HEK293 (cell line): ENCODE data around the gene DCUN1D2.

Experiments
- CTCF ChIA-PET: fragments of 350-600 bp; formaldehyde crosslinking; extraction: SDS; loops from one replicate; lab custom pipeline; 2021; ENCODE audit warnings: antibody characterized with exemption; lab: Yijun Ruan, JAX
- POLR2A ChIA-PET: fragments of 300-600 bp; formaldehyde crosslinking; extraction: SDS; loops from one replicate; lab custom pipeline; 2020; ENCODE audit warnings: antibody characterized with exemption, inconsistent platforms; lab: Yijun Ruan, JAX
- H3K27ac ChIP-seq: fragments of 200-500 bp; sonication (Bioruptor generic); 2 replicates; pipeline ENCODE4 v1.5.1; 2014; ENCODE audit warnings: low read depth, low read length, control low read depth, inconsistent platforms; ENCODE audit errors: extremely low read depth
- H3K36me3 ChIP-seq, 2 experiments: fragments of 200-500 bp in 1 of 2; sonication (Bioruptor generic) in 1 of 2; 1 replicate in 1 of 2; 2 replicates in 1 of 2; pipeline ENCODE4 v1.5.1; 2014 to 2017; ENCODE audit warnings: inconsistent platforms in 2 of 2, low read length in 2 of 2; ENCODE audit not compliant: control insufficient read depth in 2 of 2, insufficient read depth in 1 of 2
- H3K4me1 ChIP-seq: fragments of 200-500 bp; sonication (Bioruptor generic); 2 replicates; pipeline ENCODE4 v1.5.1; 2014; ENCODE audit warnings: mild to moderate bottlenecking, low read length, inconsistent platforms; ENCODE audit not compliant: control insufficient read depth, insufficient read depth
- H3K4me3 ChIP-seq: 2 replicates; pipeline ENCODE4 v1.5.1; 2011; ENCODE audit warnings: low read depth, mild to moderate bottlenecking, control low read depth, low read length, moderate library complexity
- H3K9me3 ChIP-seq: fragments of 200-500 bp; sonication (Bioruptor generic); 2 replicates; pipeline ENCODE4 v1.5.1; 2014; ENCODE audit warnings: low read depth, low read length, inconsistent platforms; ENCODE audit not compliant: control insufficient read depth, insufficient read depth
- EGR2 ChIP-seq: fragments of 450-650 bp; formaldehyde crosslinking; IDR thresholded peaks from 2 replicates; pipeline ENCODE4 v1.5.1; 2016; ENCODE audit warnings: low read depth, missing biosample characterization, missing genetic modification characterization
- KLF1 ChIP-seq: fragments of 450-650 bp; formaldehyde crosslinking; IDR thresholded peaks from 2 replicates; pipeline ENCODE4 v1.5.1; 2016; ENCODE audit warnings: missing biosample characterization, missing genetic modification characterization
- KLF7 ChIP-seq: fragments of 450-650 bp; formaldehyde crosslinking; IDR thresholded peaks from 2 replicates; pipeline ENCODE4 v1.5.1; 2016; ENCODE audit warnings: missing biosample characterization, missing genetic modification characterization, borderline replicate concordance
- OSR2 ChIP-seq: fragments of 450-650 bp; formaldehyde crosslinking; IDR thresholded peaks from 2 replicates; pipeline ENCODE4 v1.5.1; 2016; ENCODE audit warnings: missing biosample characterization, missing genetic modification characterization
- PRDM6 ChIP-seq: fragments of 450-650 bp; formaldehyde crosslinking; IDR thresholded peaks from 2 replicates; pipeline ENCODE4 v1.5.1; 2017; ENCODE audit warnings: missing biosample characterization, missing genetic modification characterization
- REPIN1 ChIP-seq: fragments of 450-650 bp; formaldehyde crosslinking; IDR thresholded peaks from 2 replicates; pipeline ENCODE4 v1.5.1; 2017; ENCODE audit warnings: missing biosample characterization, missing genetic modification characterization, low read depth
- TRIM28 ChIP-seq: IDR thresholded peaks from 2 replicates; pipeline ENCODE4 v1.6.1; 2011; ENCODE audit warnings: low read length, control low read depth, borderline replicate concordance
- ZBTB21 ChIP-seq: fragments of 450-650 bp; formaldehyde crosslinking; IDR thresholded peaks from 2 replicates; pipeline ENCODE4 v1.5.1; 2017; ENCODE audit warnings: missing biosample characterization, missing genetic modification characterization
- ZIC2 ChIP-seq: fragments of 450-650 bp; formaldehyde crosslinking; IDR thresholded peaks from 2 replicates; pipeline ENCODE4 v1.5.1; 2016; ENCODE audit warnings: missing biosample characterization, missing genetic modification characterization
- ZNF174 ChIP-seq: fragments of 450-650 bp; formaldehyde crosslinking; IDR thresholded peaks from 2 replicates; pipeline ENCODE4 v1.5.0; 2017; ENCODE audit warnings: missing biosample characterization, mild to moderate bottlenecking, missing genetic modification characterization
- ZNF266 ChIP-seq: fragments of 450-650 bp; formaldehyde crosslinking; IDR thresholded peaks from 2 replicates; pipeline ENCODE4 v1.5.1; 2016; ENCODE audit warnings: missing biosample characterization, missing genetic modification characterization, low read depth
- ZNF311 ChIP-seq: fragments of 450-650 bp; formaldehyde crosslinking; IDR thresholded peaks from 2 replicates; pipeline ENCODE4 v1.5.1; 2017; ENCODE audit warnings: missing biosample characterization, missing genetic modification characterization, borderline replicate concordance
- ZNF362 ChIP-seq: fragments of 450-650 bp; formaldehyde crosslinking; IDR thresholded peaks from 2 replicates; pipeline ENCODE4 v1.5.1; 2016; ENCODE audit warnings: missing biosample characterization, missing genetic modification characterization
- ZNF544 ChIP-seq: fragments of 450-650 bp; formaldehyde crosslinking; IDR thresholded peaks from 2 replicates; pipeline ENCODE4 v1.5.0; 2017; ENCODE audit warnings: missing biosample characterization, missing genetic modification characterization
- ZNF585B ChIP-seq: fragments of 450-650 bp; formaldehyde crosslinking; IDR thresholded peaks from 2 replicates; pipeline ENCODE4 v1.5.1; 2016; ENCODE audit warnings: missing biosample characterization, missing genetic modification characterization
- ZNF596 ChIP-seq: fragments of 450-650 bp; IDR thresholded peaks from 2 replicates; pipeline ENCODE4 v1.5.0; 2018; ENCODE audit warnings: missing biosample characterization, mild to moderate bottlenecking, missing genetic modification characterization, moderate library complexity
- ZNF610 ChIP-seq: fragments of 450-650 bp; formaldehyde crosslinking; IDR thresholded peaks from 2 replicates; pipeline ENCODE4 v1.5.1; 2016; ENCODE audit warnings: missing biosample characterization, missing genetic modification characterization, borderline replicate concordance
- ZNF704 ChIP-seq: fragments of 450-650 bp; formaldehyde crosslinking; IDR thresholded peaks from 2 replicates; pipeline ENCODE4 v1.5.1; 2016; ENCODE audit warnings: missing biosample characterization, missing genetic modification characterization
- ZNF785 ChIP-seq: fragments of 450-650 bp; formaldehyde crosslinking; IDR thresholded peaks from 2 replicates; pipeline ENCODE4 v1.5.1; 2016; ENCODE audit warnings: missing biosample characterization, missing genetic modification characterization
- ZSCAN4 ChIP-seq: fragments of 450-650 bp; formaldehyde crosslinking; IDR thresholded peaks from 2 replicates; pipeline ENCODE4 v1.5.1; 2017; ENCODE audit warnings: missing biosample characterization, missing genetic modification characterization

Gene DCUN1D2

DNA sequence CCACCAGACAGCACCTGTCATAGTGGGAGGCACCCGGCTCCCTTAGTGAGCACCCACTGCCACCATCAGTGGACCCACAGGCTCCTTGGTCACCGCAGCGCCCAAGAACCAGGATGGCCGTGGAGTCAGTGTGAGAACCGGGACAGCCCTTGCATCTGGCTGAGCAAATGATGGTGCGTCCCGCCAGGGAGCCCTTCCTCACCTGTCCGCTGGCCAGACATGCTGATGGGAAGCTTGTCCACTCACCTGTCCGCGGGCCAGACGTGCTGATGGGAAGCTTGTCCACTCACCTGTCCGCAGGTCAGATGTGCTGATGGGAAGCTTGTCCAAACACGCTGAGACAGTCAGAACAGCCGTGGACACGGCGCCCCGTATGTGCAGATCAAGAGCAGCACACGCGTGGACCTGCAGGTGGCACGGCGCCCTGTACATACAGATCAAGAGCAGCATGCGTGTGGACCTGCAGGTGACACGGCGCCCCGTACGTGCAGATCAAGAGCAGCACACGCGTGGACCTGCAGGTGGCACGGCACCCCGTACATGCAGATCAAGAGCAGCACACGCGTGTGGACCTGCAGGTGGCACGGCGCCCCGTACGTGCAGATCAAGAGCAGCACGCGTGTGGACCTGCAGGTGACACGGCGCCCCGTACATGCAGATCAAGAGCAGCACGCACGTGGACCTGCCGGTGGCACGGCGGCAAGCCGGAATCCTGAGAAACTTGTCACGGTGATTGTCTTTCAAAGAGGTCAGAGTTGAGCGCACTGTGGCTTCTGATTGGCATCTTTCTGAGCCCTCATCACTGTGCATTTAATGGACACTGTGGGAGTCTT is 40.7 kb upstream of the DCUN1D2 start (continued):
- no peak for TF ChIP-seq ZNF362 (tag by site-specific recombination)
- TF ChIP-seq ZSCAN4 (tag by site-specific recombination) = no peak
- TF ChIP-seq ZNF785 (tag by site-specific recombination) = no peak
- no peak for TF ChIP-seq KLF7 (tag by site-specific recombination)
- no peak for TF ChIP-seq KLF1 (tag by site-specific recombination)
- TF ChIP-seq ZNF174 = no peak
- TF ChIP-seq PRDM6 = no peak
- TF ChIP-seq ZNF544 = no peak

DNA sequence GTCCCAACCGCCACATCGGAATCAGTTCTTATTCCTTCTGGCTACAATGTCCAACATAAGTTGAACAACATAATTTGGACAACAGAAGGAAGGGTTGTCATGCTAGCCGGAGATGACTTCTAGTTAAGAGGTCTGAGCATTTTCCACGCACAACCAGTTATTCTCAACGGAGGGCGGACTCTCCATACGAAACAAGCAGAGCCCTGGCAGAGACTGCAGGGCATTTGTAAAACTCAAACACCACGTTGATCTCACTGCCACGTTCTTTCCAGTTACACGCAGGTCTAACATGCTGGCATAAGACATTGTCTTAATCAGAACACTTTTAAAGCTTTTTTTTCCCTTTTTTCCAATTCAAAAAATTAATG is 38.3 kb upstream of the DCUN1D2 start:
- TF ChIP-seq EGR2 (tag by site-specific recombination) (no peak), ZNF585B (tag by site-specific recombination) (no peak), TRIM28 (no peak), ZNF610 (tag by site-specific recombination) (no peak)
- Histone ChIP-seq H3K4me1 (no peaks in the 10 kb centered on the region), H3K36me3 (peaks cover 3 to 60% of the 10 kb centered on the region in 2 experiments; a peak in 2 of 3 replicates), H3K4me3 (no peak overlapping the region), H3K27ac (no peak overlapping the region), H3K9me3 (no peaks in the 10 kb centered on the region)
- ChIA-PET POLR2A (no interaction called here), CTCF (no interaction called here)

GRCh38 chr13:113528101-113528812 is 37.7 kb upstream of the DCUN1D2 start:
- Histone ChIP-seq H3K4me3 (no peak overlapping the region), H3K36me3 (peaks cover 3 to 56% of the 10 kb centered on the region in 2 experiments; a peak in 2 of 3 replicates), H3K27ac (no peak overlapping the region), H3K9me3 (no peaks in the 10 kb centered on the region), H3K4me1 (no peaks in the 10 kb centered on the region)
- ChIA-PET CTCF (no interaction called here), POLR2A (no interaction called here)
- TF ChIP-seq OSR2 (tag by site-specific recombination) = no peak
- no peak for TF ChIP-seq ZNF704 (tag by site-specific recombination)
- no peak for TF ChIP-seq ZNF311 (tag by site-specific recombination)
- TF ChIP-seq REPIN1 = no peak
- TF ChIP-seq ZNF596 (tag by site-specific recombination) = no peak
- no peak for TF ChIP-seq ZNF266
- no peak for TF ChIP-seq ZBTB21 (tag by site-specific recombination)
- TF ChIP-seq ZIC2 (tag by site-specific recombination) = no peak
